Activated CD4-positive, alpha-beta T cell treated with anti-CD3 and anti-CD28 coated beads, Interleukin-2, Interleukin-4, amounts not matched to agents 100 ng/mL and 50 ng/mL, durations not matched to agents 16 hours and 8 hours (primary cell): ENCODE measurements around the gene PHACTR3.

ENCODE experiments used
- DNase-seq: peaks from one replicate; pipeline ENCODE4 v3.0.0-alpha.2; 2020; ENCODE audit warnings: low spot score

PHACTR3 gene

DNA sequence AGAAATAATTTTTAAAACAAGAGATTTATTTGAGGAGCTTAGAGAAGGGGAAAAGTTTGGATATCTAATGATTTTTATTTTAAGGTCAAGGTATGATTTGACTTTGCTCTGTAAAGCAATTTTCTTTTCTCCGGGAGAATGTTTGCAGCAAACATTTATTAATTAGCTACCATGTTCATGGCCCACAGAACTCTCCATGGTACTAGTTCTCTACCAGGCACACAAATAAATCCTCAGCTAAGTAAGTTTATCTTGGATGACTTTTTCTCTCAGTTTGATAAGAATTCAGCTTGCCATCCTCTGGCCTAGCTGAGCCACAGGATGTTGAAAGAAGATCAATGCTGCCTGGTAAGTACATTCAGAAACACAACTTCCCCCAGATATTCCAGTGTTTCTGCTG lies 94.3 kb downstream of the PHACTR3 start:
- no peak for DNase-seq

DNA sequence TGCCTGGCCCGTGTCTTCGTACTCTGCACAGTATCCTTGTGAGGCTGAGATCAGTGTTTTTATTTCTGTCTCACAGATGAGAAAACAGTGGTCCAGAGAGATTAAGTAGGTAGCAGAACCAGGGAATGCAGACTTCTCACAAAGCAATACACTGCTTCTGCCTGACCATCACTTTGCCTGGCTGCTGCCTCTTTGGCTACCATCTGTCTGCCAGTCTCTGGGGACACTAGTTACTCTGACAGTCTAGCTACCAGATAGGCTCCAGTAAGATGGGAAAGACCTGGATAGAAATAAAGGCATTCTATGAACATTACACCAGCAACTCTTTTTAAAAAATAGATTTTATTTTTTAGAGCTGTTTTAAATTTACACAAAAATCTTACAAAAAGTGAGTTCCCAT lies 96.9 kb downstream of the PHACTR3 start:
- no peak for DNase-seq

DNA sequence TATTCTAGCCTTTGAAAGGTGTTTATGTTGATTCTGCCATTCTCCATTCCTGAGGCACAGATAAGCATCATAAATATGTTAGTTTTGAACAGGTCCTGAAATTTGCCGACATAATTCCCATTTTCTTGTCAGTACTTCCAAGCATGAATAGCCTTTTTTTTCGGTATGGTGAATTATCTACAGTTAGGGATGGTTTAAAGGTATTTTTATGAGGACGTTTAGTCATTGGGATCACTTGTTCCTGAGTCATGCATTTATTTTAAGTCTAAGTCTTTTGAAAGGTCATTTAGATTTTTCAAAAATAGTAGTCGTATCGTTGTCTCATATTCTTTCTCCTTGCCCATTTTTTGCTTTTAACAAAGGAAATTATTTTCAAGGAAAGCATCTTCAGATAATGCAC lies 98.7 kb downstream of the PHACTR3 start:
- DNase-seq: no peak

DNA sequence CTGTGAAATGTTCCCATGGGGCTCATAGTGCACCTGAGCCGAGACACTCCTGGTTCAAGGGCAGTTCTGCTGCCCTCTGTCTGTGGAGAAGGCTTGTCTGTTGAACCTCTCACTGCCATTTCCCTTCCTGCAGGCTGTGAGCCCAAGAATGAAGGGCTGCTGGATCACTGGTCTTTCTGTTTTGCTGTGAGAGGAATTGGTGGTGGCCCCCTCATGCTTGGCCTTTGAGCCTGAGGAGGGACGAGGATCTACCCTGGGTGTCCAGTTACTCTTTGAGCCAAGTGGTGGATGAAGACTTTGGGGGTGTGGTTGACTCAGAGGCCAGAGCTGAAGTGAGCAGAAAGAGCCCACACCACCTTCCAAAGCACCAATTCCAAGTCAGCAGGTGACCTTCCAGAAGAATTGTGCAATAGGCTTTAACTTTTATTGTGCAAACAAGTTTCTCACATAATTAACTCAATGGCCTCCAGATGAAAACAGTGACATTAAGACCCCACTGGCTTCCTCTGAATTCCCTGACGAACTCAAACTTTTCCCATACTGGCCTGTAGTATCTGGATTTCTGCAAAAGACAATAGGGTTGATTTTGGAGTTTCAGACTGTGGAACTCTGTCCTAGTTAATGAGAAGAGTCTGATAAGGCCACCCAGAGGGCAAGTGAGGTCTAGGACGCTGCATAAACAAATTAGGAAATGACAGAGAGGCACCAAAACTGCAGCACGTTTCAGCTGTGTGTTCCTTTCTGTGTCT lies 101.5 kb downstream of the PHACTR3 start:
- no peak for DNase-seq

DNA sequence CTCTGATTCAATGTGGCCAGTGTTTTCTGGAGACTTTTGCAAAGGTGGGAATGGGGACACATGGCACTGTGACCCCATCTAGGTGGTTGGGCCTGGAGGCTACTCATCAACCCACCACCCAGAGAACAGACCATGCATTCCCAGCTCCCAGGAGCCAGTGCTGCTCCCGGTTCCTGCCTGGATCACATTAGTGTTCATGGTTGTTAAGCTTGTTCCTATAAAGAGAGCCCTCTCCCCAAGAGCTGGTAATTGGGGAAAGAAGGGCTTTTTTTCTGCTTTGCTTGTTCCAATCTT lies 102.0 kb downstream of the PHACTR3 start:
- DNase-seq: no peak

DNA sequence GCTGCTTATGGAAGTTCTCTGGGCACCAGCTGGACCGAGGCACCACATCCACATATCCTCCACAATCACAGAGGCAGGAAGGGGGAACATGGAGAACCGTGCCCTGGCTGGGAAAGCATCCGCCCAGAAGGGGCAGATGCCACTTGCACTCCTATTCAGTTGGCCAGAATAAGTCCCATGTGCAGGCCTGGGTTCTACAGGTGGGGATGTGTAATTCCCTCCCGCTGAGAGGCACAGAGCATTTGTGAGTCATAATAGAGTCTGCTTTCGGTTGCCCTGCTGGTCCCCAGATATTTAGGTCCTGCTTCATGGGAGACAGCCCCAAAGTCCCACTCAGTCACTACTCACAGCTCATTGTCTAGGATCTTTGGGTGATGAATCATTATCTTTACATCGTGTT lies 104.0 kb downstream of the PHACTR3 start:
- no peak for DNase-seq

DNA sequence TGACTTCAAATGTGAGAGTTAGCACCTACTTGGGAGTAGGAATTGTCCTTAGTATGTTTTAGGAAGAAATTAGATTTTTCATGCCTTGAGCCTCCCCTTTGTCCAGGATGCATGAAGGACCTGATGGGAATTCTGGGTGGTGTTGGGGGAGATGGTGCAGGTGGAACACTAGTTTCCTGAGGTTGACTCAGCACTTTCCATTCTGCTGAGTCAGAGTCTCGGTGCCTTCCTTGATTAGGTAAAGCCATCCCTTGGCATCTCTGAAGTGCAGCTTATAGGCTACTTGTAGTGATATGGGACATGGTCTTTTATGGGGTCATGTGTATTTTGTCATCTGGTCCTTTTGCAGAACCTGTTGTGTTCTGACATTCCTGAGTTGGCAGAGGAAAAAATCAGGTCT lies 105.3 kb downstream of the PHACTR3 start:
- DNase-seq: no peak

DNA sequence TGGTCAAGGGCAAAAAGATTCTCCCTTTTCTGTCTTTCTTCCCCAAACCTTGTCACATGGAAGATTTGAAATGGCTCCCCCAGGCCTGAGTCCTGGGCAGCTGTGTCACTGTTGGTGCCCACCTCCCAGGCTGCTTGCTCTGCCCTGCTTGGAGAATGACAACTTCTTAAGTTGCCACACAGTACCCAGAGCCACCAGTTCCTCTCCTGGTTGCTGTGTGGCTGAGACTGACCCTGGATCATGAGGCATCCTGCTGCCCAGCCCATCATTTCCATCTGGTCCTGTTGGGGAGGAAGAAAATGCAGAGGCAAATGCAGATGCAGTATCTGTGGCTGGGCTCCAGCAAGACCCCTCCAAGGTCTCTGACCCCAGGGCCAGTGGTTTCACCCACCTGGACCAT lies 113.7 kb downstream of the PHACTR3 start:
- DNase-seq: no peak

DNA sequence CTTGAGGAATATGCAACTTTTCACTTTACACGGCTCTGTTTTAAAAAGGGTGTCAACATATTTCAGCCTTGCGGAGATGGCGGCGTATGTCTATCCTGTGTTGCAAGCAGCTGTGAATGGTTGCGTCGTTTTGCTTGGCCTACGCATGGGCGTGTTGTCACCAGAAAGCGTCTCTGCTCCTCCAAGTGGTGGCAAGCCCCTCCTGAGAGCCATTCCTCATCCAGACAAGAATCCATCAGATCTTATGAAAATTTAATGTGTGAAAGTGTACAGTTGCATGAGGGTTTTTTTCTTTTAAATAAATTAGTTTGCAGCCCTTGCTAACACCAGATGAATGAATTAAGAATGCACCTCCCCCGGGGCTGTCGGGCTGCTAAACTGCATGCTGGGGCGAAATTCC lies 114.4 kb downstream of the PHACTR3 start:
- DNase-seq: no peak

DNA sequence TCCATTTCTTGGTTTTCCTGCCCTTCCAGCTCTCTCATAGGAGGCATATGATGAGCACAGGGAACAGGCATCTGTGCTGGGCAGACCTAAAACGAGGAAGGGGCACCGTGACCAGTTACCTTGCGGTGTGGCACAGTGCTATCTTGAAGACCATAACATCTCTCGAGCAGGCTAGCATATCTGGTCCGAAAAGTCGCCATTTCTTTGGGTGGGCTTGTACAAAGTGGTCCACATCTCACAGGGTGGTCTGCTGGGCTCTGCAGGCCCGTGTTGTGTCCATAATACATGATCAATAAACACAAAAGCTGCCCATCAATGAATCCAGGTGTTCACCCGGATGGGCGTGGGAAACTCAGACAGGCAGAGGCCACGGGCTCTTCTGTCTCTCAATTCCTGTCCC lies 115.7 kb downstream of the PHACTR3 start:
- DNase-seq: no peak

DNA sequence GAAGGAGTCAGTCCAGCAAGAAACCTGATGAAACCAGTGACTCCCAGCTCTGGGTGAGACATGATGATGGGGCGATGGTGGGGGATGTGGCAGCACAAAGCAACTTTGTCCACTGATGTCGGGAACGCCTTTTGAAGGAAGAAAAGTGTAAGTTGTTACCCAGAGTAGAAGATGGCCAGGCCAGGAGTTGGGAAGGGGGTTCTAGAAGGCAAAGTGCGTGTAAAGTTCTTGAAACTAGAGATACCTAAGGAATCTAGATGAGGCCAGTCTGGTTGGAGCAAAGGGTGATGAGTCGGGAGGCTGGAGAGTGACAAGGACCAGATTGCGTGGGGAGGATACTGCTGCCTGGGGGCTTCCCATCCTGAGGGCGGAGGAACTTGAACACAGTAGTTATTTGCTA lies 117.0 kb downstream of the PHACTR3 start:
- DNase-seq: no peak

DNA sequence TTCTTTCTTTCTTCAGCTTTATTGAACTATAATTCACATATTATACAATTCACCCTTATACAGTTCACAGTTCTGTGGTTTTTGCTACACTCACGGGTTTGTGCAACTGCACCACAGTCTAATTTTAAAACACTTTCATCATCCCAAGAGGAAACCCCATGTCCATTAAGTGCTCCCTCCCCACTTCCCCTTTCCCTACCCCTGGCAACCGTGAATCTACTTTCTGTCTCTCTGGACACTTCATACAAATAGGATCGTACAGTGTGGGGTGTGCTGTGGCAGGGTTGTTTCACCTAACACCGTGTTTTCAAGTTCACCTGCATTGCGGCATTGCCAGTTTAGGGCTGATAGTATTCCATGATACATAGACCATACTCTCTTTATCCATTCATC lies 118.8 kb downstream of the PHACTR3 start:
- no peak for DNase-seq

DNA sequence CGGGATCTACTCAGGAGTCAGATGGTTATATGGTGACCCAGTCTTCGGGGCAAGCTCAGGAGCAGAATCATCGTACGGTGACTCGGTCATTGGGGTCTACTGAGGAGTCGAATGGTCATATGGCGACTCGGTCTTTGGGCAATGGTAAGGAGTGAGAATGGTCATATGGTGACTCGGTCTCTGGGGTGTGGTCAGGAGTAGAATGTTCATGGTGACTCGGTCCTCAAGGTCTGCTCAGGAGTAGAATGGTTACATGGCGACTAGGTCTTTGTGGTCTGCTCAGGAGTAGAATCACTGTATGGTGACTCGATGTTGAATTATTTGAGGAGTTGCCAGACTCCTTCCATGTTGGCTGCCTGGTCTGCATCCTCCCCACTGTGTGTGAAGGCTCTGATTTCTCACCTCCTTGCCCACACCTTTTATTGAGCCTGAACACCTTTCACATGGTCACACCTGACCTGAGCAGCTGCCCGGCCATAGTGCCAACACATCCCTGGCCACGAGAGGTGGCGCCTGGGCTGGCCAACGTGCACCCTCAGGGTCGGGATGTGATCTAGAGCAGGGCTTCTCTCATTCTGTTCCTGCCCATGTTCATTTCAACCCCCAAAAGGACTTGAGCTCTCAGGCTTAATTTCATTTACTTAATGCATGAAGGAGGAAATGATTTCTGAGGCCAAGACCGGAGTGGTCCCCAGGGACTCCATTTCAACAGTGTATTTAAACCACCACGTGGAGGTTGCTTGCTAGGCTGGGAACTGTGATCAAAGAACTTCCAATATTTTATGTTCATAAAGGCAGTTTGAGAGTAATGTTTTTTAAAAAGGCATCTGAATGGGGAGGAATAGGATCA lies 119.5 kb downstream of the PHACTR3 start:
- no peak for DNase-seq

DNA sequence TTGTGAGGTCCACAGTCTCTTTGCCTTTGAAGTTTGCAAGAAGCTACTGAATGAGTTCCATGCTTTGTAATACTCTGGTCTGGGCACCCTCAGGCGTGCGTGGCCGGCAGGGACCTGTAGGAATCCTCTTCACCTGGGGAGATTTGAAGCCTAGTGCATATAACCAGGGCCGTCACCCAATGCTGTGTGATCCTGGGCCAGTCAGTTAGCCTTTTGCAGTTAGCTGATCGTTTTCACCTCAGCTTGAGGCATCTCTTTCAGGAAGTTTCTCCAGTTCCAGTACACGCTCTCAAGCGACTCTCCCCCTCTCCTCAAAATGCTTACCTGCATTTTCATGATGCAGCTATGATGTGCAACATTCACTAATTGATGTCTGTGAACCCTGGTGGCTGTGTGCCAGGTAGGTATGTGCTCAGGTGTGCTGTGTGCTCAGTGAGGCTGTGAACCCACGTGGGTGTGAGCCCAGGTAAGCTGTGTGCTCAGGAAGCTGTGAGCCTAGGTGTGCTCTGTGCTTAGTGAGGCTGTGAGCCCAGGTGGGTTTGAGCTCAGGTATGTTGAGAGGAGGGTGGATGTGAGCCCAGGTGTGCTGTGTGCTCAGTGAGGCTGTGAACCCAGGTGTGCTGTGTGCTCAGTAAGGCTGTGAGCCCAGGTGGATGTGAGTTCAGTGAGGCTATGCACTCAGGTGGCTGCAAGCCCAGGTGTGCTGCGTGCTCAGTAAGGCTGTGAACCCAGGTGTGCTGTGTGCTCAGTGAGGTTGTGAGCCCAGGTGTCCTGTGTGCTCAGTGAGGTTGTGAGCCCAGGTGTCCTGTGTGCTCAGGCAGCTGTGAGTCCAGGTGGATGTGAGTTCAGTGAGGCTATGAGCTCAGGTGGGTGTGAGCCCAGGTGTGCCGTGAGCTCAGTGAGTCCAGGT lies 120.4 kb downstream of the PHACTR3 start:
- DNase-seq: no peak

DNA sequence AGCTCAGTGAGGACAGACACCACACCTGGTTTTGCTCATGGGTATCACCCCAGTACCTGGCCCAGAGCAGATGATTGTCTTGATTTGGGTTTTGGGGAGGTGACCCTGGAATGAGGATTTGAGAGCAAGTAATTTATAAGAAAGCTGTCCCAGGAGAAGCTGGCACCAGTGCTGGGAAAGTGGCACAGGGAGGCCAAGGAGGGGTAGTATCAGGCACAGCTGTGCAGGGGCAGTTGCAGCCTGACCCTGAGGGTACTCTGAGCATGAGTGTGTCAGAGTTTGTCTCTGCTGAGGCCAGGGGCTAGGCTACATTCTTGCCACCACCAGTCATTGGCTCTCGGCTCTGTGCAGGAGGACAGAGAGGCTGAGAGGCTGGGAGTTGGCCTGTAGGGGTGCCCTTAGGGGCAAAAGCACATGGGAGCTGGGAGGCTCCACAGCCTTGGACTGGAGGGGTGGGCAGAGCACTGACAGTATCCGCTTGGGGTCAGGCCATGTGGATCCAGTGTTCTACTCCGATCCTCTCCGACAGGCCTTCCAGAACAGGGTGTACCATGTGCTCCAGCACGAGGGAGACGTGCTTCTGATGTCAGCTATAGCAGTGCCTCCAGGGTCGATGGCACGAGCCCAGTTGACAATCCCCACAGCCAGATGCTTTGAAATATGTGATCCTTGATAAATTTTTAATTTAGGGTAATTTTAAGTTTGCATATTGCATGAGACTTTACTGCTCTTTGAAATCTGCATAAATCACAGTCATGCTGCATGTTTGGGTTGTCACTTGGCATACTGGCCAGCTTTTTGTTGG lies 121.3 kb downstream of the PHACTR3 start:
- no peak for DNase-seq

DNA sequence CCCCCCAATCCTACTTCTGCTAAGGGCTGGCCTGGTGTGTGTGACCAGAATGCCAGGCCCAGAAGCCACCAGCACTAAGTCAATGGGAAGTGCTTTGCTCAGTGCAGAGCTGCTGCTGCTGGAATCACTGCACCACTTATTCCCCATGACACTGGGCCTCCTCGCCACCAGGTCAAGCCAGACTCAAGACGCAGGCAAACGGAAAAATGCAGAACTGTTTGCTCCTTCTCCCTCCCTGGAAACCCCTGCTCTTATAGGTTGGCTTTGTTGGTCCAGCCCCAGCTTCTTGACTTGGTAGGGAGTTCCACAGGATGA lies 121.9 kb downstream of the PHACTR3 start:
- DNase-seq: no peak

DNA sequence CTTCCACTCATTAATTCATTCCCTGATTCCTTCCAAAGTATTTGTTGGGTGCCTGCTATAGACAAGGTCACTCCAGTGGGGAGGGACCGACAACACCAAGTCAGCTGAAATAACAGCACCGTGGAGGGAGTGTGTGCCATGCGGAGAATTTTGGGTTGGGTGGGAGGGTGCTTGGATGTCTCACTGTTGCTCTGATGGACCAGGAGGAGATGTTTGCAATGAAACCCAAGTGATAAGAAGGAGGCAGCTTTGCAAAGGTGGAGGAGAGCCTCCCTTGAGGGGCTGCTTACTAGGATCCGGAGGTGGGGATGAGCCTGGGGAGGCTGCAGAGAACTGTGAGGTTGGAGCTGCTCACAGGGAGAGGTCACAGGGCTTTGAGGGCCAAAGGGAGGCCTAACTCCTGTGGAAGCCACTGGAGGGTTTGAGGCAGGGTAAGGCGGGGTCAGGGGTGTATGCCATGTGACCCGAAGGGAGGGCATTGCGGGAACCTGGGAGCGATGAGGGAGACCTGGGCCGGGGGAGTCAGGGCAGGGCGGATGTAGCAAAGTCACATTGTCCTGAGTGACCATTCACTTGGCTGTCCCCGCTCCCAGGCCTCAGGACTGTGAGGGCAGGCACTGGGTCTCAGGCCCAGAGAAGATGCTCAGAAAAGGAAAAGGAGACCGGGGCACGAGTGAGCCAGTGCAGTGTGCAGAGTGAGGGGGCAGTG lies 124.5 kb downstream of the PHACTR3 start:
- DNase-seq: no peak

DNA sequence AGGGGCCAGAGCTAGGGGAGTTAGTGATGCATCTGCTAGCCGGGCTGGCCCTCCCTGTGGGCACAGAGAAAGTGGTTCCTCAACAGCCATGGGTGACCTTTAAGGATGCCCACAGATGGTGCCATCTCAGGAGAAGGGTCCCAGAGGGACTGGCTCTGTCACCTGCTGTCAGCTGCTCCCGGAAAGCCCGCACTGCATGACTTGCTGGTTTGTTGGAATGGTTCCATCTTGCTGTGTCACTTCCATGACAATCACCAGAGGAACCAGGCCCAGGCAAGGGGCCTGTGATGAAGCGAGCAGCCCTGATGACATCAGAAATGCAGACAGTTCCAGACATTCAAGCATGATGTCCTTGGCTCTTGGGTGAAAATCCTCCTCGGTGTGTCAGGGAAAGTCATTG lies 125.2 kb downstream of the PHACTR3 start:
- no peak for DNase-seq

DNA sequence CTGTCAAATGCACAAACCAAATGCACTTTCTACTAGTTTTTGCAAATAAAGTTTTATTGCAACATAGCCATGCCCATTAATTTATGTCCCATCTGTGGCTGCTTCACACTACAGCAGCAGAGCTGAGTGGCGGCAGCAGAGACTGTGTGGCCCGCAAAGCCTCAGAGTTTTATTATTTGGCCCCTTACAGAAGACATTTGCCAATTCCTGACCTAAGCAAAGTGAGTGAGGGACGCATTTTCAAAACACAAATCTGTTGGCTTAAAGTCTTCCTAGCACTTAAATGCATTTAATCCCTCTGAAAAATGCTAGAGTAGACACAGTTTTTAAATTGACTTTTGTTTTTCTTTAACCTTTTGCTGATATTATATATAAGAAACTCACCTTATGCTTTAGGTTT lies 126.4 kb downstream of the PHACTR3 start:
- DNase-seq: no peak

DNA sequence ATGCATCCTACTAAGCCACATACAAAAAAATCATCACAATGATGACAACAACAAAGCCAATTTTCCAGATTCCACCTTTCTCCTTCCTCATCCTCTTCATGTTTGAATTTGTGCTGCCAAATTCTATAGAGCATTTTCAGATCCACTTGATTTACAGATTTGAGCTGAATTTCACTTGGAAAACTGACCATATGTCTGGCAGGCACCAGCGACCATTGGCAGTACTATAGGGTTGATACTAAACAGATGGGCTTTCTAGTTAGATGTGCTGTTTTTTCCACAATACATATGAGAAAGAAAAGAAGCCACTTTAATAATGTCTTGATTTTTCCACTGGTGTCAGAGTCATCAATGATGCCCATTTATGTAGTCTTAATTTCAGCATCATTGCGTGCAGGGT lies 127.0 kb downstream of the PHACTR3 start:
- DNase-seq: no peak

DNA sequence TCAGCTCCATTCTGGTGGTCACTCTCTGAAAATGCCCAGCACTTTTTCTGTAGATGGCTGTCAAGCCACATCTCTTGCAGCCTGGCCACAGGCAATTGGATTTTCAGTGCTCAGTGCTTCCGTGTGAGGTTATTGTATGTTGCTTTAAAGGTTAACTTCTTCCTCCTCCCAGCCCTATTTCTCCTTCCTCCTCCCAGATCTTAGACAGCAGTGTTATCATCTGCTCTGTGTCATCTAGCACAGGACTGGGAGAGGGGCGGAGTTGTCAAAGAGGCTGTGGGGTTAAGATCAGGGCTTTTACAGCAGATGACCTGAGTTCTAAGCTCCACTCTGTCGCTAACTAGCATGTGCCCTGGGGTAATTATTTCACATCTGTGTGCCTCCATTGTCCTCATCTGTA lies 129.0 kb downstream of the PHACTR3 start:
- DNase-seq: no peak

DNA sequence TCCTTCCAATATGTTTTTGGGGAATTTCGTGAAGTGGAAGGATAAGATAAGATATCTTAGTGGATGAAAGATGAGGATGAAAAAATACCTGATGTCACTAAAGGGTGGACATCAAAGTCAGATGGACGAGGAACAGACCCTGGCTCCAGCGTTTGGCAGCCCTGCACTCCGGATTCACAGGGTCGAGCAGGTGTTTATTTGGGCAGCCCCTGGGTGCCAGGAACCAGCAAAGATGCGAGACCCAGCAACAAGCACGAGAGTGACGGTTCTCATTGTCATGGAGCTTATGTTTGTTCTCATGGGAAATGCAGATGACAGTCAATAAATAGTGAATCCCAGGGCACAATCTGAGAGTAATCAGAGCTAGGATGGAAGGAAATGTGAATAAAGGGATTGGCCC lies 131.1 kb downstream of the PHACTR3 start:
- DNase-seq: no peak
